ENCODE results near the gene ADGRD1.
"Not testable (repeated sequence)": the region's sequence is repeated elsewhere in the genome, so short reads cannot be mapped to it uniquely, and the experiment has no call there.

ADGRD1 gene

GRCh38 chr12:131054345-131055092, 100.8 kb downstream of the ADGRD1 start:
- DNase-seq (ENCODE audit: low read depth in 2 of 3, low spot score in 1 of 3): no peak

GRCh38 chr12:131055093-131055465, 101.4 kb downstream of the ADGRD1 start:
- DNase-seq (ENCODE audit: low read depth in 2 of 3, low spot score in 1 of 3): no peak

DNA sequence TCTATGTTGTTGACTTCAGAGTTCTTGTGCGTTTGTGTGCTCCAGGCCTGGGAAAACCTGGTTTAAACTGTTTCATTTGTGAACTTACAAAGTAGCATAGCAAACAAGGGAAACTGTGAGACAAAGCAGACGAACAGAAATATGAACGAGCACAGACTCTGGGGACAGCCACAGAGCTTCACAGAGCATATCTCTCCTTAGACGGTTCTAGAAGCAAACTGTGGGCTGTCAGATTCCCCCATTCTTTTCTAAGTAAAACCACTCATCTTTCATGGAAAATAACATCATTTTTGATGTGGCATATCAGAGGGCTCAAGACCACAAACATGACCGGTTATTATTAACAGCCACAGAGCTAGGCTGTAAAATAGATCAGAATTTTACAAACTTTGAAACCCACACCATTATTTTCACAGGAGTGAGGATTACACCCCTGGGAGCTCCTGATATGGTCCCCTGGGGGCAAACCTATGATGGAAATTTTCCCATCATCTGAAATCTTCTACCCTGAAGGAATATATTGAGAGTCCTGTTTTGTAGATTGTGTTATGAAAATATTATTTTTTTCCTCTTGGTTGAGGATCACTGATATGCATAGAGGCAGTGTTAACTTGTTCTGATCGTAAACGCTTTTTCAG, 102.0 kb downstream of the ADGRD1 start:
- no peak for DNase-seq (ENCODE audit: low read depth in 2 of 3, low spot score in 1 of 3)

GRCh38 chr12:131056626-131057025, 102.9 kb downstream of the ADGRD1 start:
- DNase-seq (ENCODE audit: low read depth in 2 of 3, low spot score in 1 of 3): no peak

DNA sequence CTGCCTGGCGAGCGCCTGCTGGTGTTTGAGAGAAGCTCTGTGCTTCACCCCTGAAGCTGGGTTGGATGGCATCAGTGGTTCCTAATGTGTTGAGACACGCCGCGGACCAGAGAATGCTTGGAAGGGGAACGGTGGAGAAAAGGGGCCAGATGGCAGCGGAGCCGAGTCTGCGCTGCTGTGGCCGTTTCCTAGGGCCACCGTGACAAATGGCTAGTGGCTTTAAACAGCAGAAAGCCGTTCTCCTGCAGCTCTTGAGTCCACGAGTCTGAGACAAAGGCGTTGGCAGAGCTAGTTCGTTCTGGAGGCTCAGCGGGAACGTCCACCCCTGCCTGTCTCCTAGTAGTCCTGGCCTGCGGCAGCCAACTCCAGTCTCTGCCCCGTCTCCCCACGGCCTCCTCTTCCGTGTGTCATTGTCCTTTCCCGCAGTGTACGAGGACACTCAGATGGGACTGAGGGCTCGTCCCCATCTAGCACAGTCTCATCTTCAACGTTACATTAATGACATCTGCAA, 103.6 kb downstream of the ADGRD1 start:
- no peak for DNase-seq (ENCODE audit: low read depth in 2 of 3, low spot score in 1 of 3)

- DNase-seq (ENCODE audit: low read depth in 2 of 3, low spot score in 1 of 3): no peak
Measured at GRCh38 chr12:131057722-131058515, 104.2 kb downstream of the ADGRD1 start.

GRCh38 chr12:131058700-131059099, 105.0 kb downstream of the ADGRD1 start:
- DNase-seq (ENCODE audit: low read depth in 2 of 3, low spot score in 1 of 3): no peak

DNA sequence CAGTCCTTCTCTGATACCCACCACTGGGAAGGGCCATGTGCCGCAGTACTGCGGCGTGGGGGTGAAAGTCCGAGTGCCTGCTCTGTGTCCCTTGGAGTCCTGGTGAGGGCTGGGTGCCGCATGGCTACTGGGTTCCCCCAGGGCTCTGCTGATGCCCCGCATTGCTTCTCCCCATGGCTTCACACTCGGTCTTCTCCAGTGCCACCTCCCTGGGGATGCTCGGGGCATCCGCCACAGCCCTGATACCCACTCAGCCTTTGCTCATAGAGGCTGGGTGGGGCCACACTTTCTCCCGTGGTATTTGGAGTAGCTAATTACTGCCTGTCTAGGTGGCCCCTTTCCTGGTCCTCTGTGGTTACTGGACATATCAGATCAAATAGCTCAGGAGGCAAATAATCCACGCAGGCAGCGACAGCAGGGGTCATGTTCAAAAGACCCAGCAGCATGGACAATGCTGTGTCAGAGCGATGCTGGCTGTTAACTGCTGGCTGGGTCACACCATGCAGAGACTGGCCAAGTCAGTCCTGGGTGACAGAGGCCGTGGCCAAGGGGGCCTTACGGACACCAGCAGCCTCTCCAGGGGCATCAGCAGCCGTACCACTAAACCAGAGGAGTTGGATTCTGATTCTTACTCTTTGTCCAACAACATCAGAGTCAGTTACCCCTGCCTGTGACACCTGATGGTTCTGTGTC, 106.5 kb downstream of the ADGRD1 start:
- DNase-seq (ENCODE audit: low read depth in 2 of 3, low spot score in 1 of 3): no peak

- no peak for DNase-seq (ENCODE audit: low read depth in 2 of 3, low spot score in 1 of 3)
Measured at GRCh38 chr12:131061041-131061806, 107.5 kb downstream of the ADGRD1 start.

GRCh38 chr12:131063413-131063812, 109.7 kb downstream of the ADGRD1 start:
- DNase-seq (ENCODE audit: low read depth in 2 of 3, low spot score in 1 of 3): no peak

DNA sequence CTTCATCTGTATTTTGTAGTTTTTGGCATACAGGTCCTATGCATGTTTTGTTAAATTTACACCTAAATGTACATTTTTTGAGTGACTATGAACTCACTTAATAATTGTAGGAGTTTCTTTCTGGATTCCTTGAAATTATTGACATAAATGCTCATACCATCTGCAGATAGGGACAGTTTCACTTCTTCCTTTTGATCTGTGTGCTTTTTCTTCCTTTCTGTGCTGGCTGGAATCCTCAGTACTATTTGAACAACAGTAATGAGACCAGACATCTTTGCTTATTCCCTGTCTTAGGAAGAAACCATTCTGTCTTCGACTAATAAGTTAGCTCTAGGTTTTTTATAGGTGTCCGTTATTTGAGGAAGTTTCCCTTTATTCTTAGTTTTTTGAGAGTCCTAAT, 110.3 kb downstream of the ADGRD1 start:
- DNase-seq (ENCODE audit: low read depth in 2 of 3, low spot score in 1 of 3): no peak

DNA sequence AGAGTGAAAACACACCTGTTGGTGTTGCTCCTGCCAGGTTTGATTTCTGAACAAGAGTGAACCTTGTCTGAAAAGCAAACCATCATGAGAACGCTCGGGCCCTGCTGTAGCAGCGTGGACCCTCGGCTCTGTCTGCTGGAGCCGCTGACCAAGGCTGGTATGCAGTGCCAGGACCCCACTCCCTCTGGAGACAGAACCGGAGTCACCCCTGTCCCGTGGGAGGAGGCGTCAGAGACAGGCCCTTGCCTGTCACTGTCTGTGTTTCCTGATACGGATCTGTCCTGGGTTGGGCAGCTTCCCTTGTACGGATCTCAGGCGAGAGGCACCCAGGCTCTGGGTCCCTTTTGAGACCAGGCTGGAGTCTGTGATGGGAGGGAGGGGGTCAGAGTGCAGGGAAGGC, 111.6 kb downstream of the ADGRD1 start:
- no peak for DNase-seq (ENCODE audit: low read depth in 2 of 3, low spot score in 1 of 3)

GRCh38 chr12:131065801-131066200, 112.1 kb downstream of the ADGRD1 start:
- no peak for DNase-seq (ENCODE audit: low read depth in 2 of 3, low spot score in 1 of 3)

DNA sequence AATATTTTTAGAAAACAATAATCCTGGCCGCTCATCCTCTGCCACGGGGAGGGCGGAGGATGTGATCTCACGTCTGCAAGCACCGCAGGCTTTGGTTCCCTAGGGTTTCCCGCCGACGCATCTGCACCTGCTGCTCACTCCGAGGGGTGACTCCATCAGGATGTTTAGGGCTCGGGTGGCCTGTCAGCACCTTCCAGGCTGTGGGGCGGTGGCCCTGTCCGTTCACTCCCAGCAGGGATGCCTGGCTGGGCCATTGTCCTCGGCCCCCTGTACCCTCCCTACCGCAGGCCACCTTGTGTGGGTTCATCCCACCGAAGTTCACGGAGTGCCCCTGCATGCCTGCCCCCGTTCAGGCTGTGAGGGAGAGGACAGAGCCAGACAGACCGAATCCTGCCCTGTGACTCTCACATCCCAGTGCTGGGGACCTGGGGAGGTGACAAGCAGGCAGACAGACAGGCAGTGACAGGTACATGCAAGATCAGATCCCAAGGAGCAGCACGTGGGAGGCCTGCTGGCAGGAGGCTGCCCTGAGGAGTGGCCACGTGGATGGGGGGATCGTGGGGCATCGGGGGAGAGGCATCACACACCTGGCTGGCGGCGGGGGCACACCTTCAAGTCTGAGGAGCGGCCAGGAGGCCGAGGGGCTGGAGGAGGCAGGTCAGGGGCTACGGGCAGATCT, 112.6 kb downstream of the ADGRD1 start:
- no peak for DNase-seq (ENCODE audit: low read depth in 2 of 3, low spot score in 1 of 3)

GRCh38 chr12:131066886-131067490, 113.3 kb downstream of the ADGRD1 start:
- DNase-seq (ENCODE audit: low read depth in 2 of 3, low spot score in 1 of 3): no peak

DNA sequence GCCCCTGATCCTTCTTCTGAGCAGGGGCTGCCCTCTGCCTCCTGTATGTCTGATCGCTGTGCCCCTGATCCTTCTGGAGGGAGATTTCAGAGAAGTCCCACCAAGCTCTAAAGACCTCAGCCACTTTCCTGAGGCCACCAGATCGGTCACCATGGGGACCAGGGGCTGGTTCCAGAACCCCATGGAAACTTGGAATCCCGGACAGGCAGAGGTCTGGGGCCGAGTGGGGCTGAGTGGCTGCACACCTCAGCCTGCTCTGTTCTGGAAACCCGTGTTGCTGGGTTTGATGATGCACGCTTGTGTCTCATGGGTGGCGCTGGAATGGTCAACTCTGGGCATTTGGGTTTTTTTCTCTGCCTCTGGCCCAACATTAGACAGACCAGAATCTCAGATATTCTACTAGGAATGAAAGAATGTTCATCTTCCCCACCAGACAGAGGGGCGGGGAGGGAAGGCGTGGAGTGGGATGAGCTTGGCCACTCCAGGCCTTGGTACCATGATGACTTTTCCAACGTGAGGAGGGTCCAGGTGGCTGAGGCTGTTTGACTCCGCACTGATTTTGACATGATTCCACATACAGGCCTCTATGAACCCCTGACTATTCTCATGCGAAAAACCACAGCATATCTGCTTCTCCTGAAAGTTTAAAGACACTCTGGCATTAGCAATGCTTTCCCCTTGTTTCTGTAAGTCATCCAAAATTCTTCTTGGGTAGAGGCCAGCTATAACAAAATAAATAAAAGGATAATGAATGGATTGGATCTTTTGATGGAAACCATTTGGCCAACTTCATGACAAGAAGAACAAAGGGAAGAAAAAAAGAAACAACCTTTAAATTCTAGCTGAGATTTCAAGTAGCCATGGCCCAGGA, 114.5 kb downstream of the ADGRD1 start:
- DNase-seq (ENCODE audit: low read depth in 2 of 3, low spot score in 1 of 3): no peak

- not testable (repeated sequence) for DNase-seq (ENCODE audit: low read depth in 2 of 3, low spot score in 1 of 3)
Measured at GRCh38 chr12:131068926-131069720, 115.4 kb downstream of the ADGRD1 start.

DNA sequence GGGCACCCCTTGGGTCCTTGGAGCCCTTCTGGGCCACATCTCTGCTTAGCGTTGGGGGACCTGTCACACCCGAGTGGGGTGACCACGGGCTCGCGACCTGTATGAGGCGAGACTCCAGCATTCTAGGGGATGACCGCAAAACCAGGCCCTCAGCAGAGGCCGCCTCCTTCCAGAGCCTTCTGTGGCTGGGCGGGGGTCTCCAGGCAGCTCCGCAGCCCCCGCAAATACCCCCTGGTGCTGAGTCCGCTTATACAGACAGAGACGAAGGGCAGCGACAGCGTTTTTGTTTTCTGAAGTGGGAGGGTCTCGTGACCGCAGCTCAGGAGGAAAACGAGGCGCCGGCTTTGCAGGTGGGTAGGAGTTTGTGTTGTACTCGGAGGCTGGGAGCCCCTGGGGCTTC, 116.4 kb downstream of the ADGRD1 start:
- not testable (repeated sequence) for DNase-seq (ENCODE audit: low read depth in 2 of 3, low spot score in 1 of 3)

Data from stimulated activated CD4-positive, alpha-beta T cell treated with anti-CD3 and anti-CD28 coated beads, Interleukin-12 subunit alpha, Interleukin-12 subunit beta, amount 100 ng/mL, for 48 hours (primary cell).